Thyroid gland (tissue), 4 donors: Measurements from ENCODE around the gene CDH6.

Source experiments
- CTCF ChIP-seq, 6 experiments: fragments of 200-600 bp in 3 of 6; fragments of 450-650 bp in 3 of 6; sonication (generic) in 3 of 6; IDR thresholded peaks; one replicate each; pipeline ENCODE4 v1.5.1; 2016 to 2019; ENCODE audit warnings: antibody characterized with exemption in 6 of 6, mild to moderate bottlenecking in 2 of 6, inconsistent platforms in 1 of 6, moderate library complexity in 1 of 6
- POLR2A ChIP-seq, 2 donors: fragments of 450-650 bp; IDR thresholded peaks; one replicate each; pipeline ENCODE4 v1.6.1; 2017; ENCODE audit warnings: antibody characterized with exemption in 2 of 2, mild to moderate bottlenecking in 2 of 2, moderate library complexity in 1 of 2

DNA sequence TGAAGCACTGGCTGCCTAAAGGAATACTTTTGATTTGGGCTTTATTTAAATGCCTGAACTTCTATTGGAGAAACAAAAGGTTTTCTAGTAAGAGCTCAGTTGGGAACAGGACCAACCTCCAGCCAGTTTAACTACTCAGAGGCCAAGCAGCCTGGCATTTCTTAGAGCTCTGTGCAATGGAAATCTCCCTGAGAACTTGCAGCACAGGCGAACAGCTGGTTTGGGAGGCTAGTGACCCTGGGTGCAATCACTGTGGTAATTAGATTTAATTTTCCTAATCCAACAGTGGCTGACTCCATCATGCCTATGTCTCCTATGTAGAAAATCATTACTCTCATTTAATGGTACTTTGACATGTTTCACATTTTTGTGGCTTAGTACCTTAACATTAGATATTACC lies 1.0 kb upstream of the CDH6 start:
- no peak for TF ChIP-seq CTCF (IDR thresholded peaks at IDR 0.05)
- no peak for TF ChIP-seq POLR2A (IDR thresholded peaks at IDR 0.05)
